Endothelial cell of umbilical vein (primary cell): ENCODE measurements around the gene CCNYL1. TPM values are rescaled to one million over a fixed set of nuclear protein-coding genes. Genes with fewer than 3 reads are reported as not detected.

ENCODE experiments used
- BruUV-seq: library from RNA; stranded (reverse); fragments of 400-500 nt; replicated peaks from 2 replicates; lab custom pipeline; 2021; lab: Mats Ljungman, UMichigan
- CTCF ChIA-PET: fragments of 300-600, 350-600 bp; sonication (Branson Sonifier 250); formaldehyde crosslinking; loops from one replicate; lab custom pipeline; 2021; ENCODE audit warnings: antibody characterized with exemption, inconsistent platforms; lab: Charles Lee
- POLR2A ChIA-PET: fragments of 300-600, 350-600 bp; sonication (Branson Sonifier 250); formaldehyde crosslinking; loops from one replicate; lab custom pipeline; 2021; ENCODE audit warnings: antibody characterized with exemption, inconsistent platforms; lab: Charles Lee
- DNase-seq: peaks from one replicate; pipeline ENCODE4 v3.0.0-alpha.2; 2011; ENCODE audit warnings: low read depth, low spot score
- FAIRE-seq: peaks from 2 replicates; lab custom pipeline; 2011; peaks lifted over from hg19 to GRCh38; lab: Jason Lieb, UNC
- H2AFZ ChIP-seq: 2 replicates; pipeline ENCODE4 v1.6.0; 2012; ENCODE audit warnings: low read depth, low read length, control low read depth, inconsistent platforms
- H3K27ac ChIP-seq: 2 replicates; pipeline ENCODE4 v1.5.1; 2011; ENCODE audit warnings: low read depth, mild to moderate bottlenecking, control low read depth, low read length, moderate library complexity; ENCODE audit not compliant: insufficient read depth
- H3K27me3 ChIP-seq, 2 experiments: 2 replicates each; pipeline versions ENCODE4 v1.6.0 to v1.6.1; 2011; ENCODE audit warnings: low read length in 2 of 2, mixed read lengths in 1 of 2; ENCODE audit not compliant: control insufficient read depth in 2 of 2, insufficient read depth in 2 of 2
- H3K36me3 ChIP-seq, 2 experiments: 2 replicates in 1 of 2; 3 replicates in 1 of 2; pipeline ENCODE4 v1.5.1; 2011; ENCODE audit warnings: low read length in 2 of 2, mild to moderate bottlenecking in 1 of 2, moderate library complexity in 1 of 2; ENCODE audit not compliant: control insufficient read depth in 2 of 2, insufficient read depth in 2 of 2; ENCODE audit errors: extremely low read depth in 1 of 2
- H3K4me1 ChIP-seq: 3 replicates; pipeline ENCODE4 v1.5.1; 2011; ENCODE audit warnings: mild to moderate bottlenecking, low read length; ENCODE audit not compliant: control insufficient read depth, insufficient read depth; ENCODE audit errors: extremely low read depth
- H3K4me2 ChIP-seq: 2 replicates; pipeline ENCODE4 v1.6.1; 2011; ENCODE audit warnings: low read length, control low read depth, mixed read lengths; ENCODE audit not compliant: insufficient read depth
- H3K4me3 ChIP-seq, 3 experiments: fragments of 200-600 bp in 1 of 3; sonication (generic), shearing (Covaris generic) in 1 of 3; replicated peaks in 1 of 3; 2 replicates each; pipeline ENCODE4 v1.5.1; 2011 to 2016; ENCODE audit warnings: control low read depth in 3 of 3, low read length in 3 of 3, mild to moderate bottlenecking in 2 of 3, inconsistent platforms in 1 of 3, low read depth in 1 of 3, moderate library complexity in 1 of 3; ENCODE audit not compliant: insufficient read depth in 1 of 3
- H3K79me2 ChIP-seq: 2 replicates; pipeline ENCODE4 v1.6.0; 2012; ENCODE audit warnings: low read length, inconsistent platforms; ENCODE audit not compliant: control insufficient read depth, insufficient read depth
- H3K9ac ChIP-seq: replicated peaks from 2 replicates; pipeline ENCODE3; 2011; ENCODE audit warnings: low read length, control low read depth; ENCODE audit not compliant: insufficient read depth; ENCODE audit errors: extremely low read depth
- H3K9me1 ChIP-seq: replicated peaks from 3 replicates; pipeline ENCODE4 v1.6.0; 2011; ENCODE audit warnings: mild to moderate bottlenecking, low read length; ENCODE audit not compliant: control insufficient read depth, insufficient read depth; ENCODE audit errors: extremely low read depth
- H3K9me3 ChIP-seq: replicated peaks from 2 replicates; pipeline ENCODE4 v1.5.1; 2012; ENCODE audit warnings: low read length, inconsistent platforms; ENCODE audit not compliant: control insufficient read depth, insufficient read depth
- H4K20me1 ChIP-seq: replicated peaks from 2 replicates; pipeline ENCODE3; 2011; ENCODE audit warnings: mild to moderate bottlenecking, low read length; ENCODE audit not compliant: control insufficient read depth, insufficient read depth; ENCODE audit errors: extremely low read depth
- EZH2 ChIP-seq: IDR thresholded peaks from 2 replicates; pipeline ENCODE4 v1.6.1; 2012; ENCODE audit warnings: borderline replicate concordance, low read depth, mild to moderate bottlenecking, moderate library complexity, low read length, inconsistent platforms; ENCODE audit not compliant: severe bottlenecking
- FOS ChIP-seq: IDR thresholded peaks from 2 replicates; pipeline ENCODE4 v1.6.1; 2011; ENCODE audit warnings: mild to moderate bottlenecking, low read length, moderate library complexity, borderline replicate concordance; ENCODE audit not compliant: insufficient read depth
- GATA2 ChIP-seq: IDR thresholded peaks from 2 replicates; pipeline ENCODE4 v1.7.0; 2011; ENCODE audit warnings: low read depth, mild to moderate bottlenecking, moderate library complexity, mixed read lengths, low read length; ENCODE audit not compliant: insufficient read length, insufficient read depth
- JUN ChIP-seq: IDR thresholded peaks from 2 replicates; pipeline ENCODE4 v1.6.1; 2011; ENCODE audit warnings: borderline replicate concordance, low read depth; ENCODE audit not compliant: insufficient read length, insufficient read depth
- MYC ChIP-seq: IDR thresholded peaks from one replicate; pipeline ENCODE4 v1.6.1; 2011; ENCODE audit warnings: mild to moderate bottlenecking, low read depth, low read length
- POLR2A ChIP-seq: IDR thresholded peaks from 2 replicates; pipeline ENCODE4 v1.6.1; 2012; ENCODE audit warnings: low read depth, mild to moderate bottlenecking, control low read depth, low read length
- POLR2AphosphoS5 ChIP-seq: IDR thresholded peaks from 2 replicates; pipeline ENCODE4 v1.6.1; 2012; ENCODE audit warnings: low read depth, mild to moderate bottlenecking, control low read depth, low read length, moderate library complexity; ENCODE audit not compliant: insufficient read depth
- dilution Hi-C: fragments of 300-500 bp; cut with MboI; formaldehyde crosslinking; loops from one replicate; pipeline ENCODE4 v1.15.0; 2019; ENCODE audit warnings: low sequenced_read_pairs; ENCODE audit not compliant: extremely low pct_ligation_motif_present
- intact Hi-C: fragments of 100-400 bp; cut with micrococcal nuclease; formaldehyde crosslinking; loops from one replicate; pipeline ENCODE4 v1.10.0; 2022
- polyA plus RNA-seq, 4 experiments: library from polyadenylated mRNA; depleted of rRNA in 3 of 4; stranded (reverse) in 3 of 4; unstranded in 1 of 4; fragments of >200 nt; gene quantifications; 2 replicates each; pipeline versions ENCODE4 v1.2.1 to v1.2.3, GENCODE V29; 2011 to 2012; ENCODE audit warnings: missing spikeins in 1 of 4
- total RNA-seq: library from RNA; stranded (reverse); gene quantifications from 2 replicates; pipeline ENCODE4 v1.2.3, GENCODE V29; 2021
- TF ChIP-seq, protein P1 (sequence below): IDR thresholded peaks from 2 replicates; pipeline ENCODE4 v1.6.1; 2011; ENCODE audit not compliant: insufficient read depth, insufficient read length

CCNYL1 gene
- total and polyA plus RNA-seq, 2 donors (not counting 3 experiments of a cell fraction or from before 2014, with no cell fraction given), result 15.2 to 49.3 TPM

DNA sequence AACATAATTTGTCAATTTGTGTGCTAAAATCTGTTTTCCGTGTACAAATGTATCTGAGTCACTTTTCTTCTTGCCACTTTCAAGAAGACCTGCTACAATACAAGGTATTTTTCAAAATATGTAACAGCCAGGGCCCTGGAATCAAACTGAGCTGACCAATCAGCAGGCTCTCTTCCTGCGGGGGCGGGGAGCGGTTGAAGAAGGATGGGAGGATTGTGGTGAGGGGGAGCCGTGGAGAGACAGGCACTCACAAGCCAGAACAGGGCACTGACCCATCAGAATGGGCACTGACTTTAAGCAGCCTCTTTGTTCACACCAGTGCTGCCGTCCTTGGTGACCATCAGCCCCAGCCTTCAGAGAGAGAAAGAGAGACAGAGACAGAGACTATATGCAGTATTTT lies 40.6 kb upstream of the CCNYL1 start:
- intact Hi-C loops (no loop called here), dilution Hi-C loops (no loop called here)
- no peak overlapping the region for H3K27ac ChIP-seq
- no peaks in the 10 kb centered on the region for H4K20me1 ChIP-seq
- H2AFZ ChIP-seq, result no peak overlapping the region
- no peak overlapping the region for H3K4me2 ChIP-seq
- CTCF ChIA-PET, result no interaction called here
- DNase-seq (no peak), FAIRE-seq (no peak)
- POLR2A ChIA-PET, result no interaction called here
- H3K9me3 ChIP-seq, result no peaks in the 10 kb centered on the region
- BruUV-seq, result no TSS peak
- no peak overlapping the region for H3K4me3 ChIP-seq
- TF ChIP-seq GATA2 (no peak), MYC (no peak), FOS (no peak), JUN (no peak), POLR2AphosphoS5 (no peak)
- TF ChIP-seq, protein P1, sequence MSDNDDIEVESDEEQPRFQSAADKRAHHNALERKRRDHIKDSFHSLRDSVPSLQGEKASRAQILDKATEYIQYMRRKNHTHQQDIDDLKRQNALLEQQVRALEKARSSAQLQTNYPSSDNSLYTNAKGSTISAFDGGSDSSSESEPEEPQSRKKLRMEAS, result no peak
- H3K9me1 ChIP-seq, result no peaks in the 10 kb centered on the region
- H3K4me1 ChIP-seq, result peaks cover 2% of the 10 kb centered on the region
- no peaks in the 10 kb centered on the region for H3K36me3 ChIP-seq
- no peaks in the 10 kb centered on the region for H3K79me2 ChIP-seq
- no peak overlapping the region for H3K9ac ChIP-seq
- no peaks in the 10 kb centered on the region for H3K27me3 ChIP-seq

DNA sequence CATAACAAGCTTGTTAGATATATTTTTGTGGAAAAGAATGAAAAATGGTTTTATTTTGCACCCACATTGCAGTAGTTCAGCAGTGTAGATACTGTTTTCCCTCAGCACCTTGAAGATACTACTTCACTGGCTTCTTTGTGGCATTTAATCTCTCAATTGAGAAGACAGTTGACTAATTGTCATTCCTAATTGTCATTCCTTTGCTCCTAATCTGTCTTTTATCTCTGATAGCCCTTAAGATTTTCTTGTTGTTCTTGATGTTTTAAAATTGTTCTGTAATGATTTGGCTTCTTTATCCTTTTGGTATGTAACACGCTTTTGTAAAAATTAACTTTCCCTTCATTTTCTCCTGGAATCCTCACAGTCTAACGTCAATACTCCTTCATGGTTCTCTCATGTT lies 38.0 kb upstream of the CCNYL1 start:
- dilution Hi-C loops (no loop called here), intact Hi-C loops (no loop called here)
- no peaks in the 10 kb centered on the region for H3K79me2 ChIP-seq
- H4K20me1 ChIP-seq, result no peaks in the 10 kb centered on the region
- H3K4me2 ChIP-seq, result no peak overlapping the region
- H3K9me1 ChIP-seq, result no peaks in the 10 kb centered on the region
- CTCF ChIA-PET, result no interaction called here
- no peaks in the 10 kb centered on the region for H3K27me3 ChIP-seq
- H2AFZ ChIP-seq, result no peak overlapping the region
- H3K9ac ChIP-seq, result no peak overlapping the region
- FAIRE-seq, result no peak
- DNase-seq, result no peak
- no peak overlapping the region for H3K27ac ChIP-seq
- H3K4me1 ChIP-seq, result peaks cover 17% of the 10 kb centered on the region
- TF ChIP-seq POLR2A, result no peak
- no peak for TF ChIP-seq EZH2
- H3K36me3 ChIP-seq, result no peaks in the 10 kb centered on the region
- H3K9me3 ChIP-seq, result no peaks in the 10 kb centered on the region
- POLR2A ChIA-PET, result no interaction called here
- no peak overlapping the region for H3K4me3 ChIP-seq
- BruUV-seq, result no TSS peak
